ENCODE data around the gene MRAP2. TPM values are rescaled to one million over a fixed set of nuclear protein-coding genes. Genes with fewer than 3 reads are reported as not detected.
A peak's percentile ranks its signal among the peaks of the same experiment; 100 is the strongest.
"Not testable (repeated sequence)": the region's sequence is repeated elsewhere in the genome, so short reads cannot be mapped to it uniquely, and the experiment has no call there.

The MRAP2 gene
- total and polyA plus RNA-seq, 2 experiments from 2014 or later, result 6.1 to 13.5 TPM

- TF ChIP-seq EZH2 (IDR thresholded peaks at IDR 0.05; ENCODE audit: low read depth, unreplicated experiment) (no peak), JUNB (IDR thresholded peaks at IDR 0.05; ENCODE audit: unreplicated experiment) (no peak), EZH2phosphoT487 (IDR thresholded peaks at IDR 0.05; ENCODE audit: unreplicated experiment) (no peak), NANOG (IDR thresholded peaks at IDR 0.05; ENCODE audit: borderline replicate concordance) (no peak), STAT1 (IDR thresholded peaks at IDR 0.05; ENCODE audit: unreplicated experiment) (no peak)
Measured at GRCh38 chr6:84107495-84107894, 73.9 kb downstream of the MRAP2 start (continued).

- not testable (repeated sequence) for H3K27ac Mint-ChIP-seq; H2AFZ ChIP-seq; H4K20me1 ChIP-seq (replicated peaks; ENCODE audit: insufficient read depth); ATAC-seq; H3K4me2 ChIP-seq; H3F3A ChIP-seq (replicated peaks; ENCODE audit: low read depth); H3K36me3 Mint-ChIP-seq (ENCODE audit: low read depth); H3K4me1 ChIP-seq (ENCODE audit: insufficient read depth); H3K79me2 ChIP-seq (replicated peaks; ENCODE audit: insufficient read depth); H3K9me2 ChIP-seq (ENCODE audit: insufficient read depth); H3K36me3 ChIP-seq (ENCODE audit: insufficient read depth); H3K4me3 Mint-ChIP-seq; H3K27me3 Mint-ChIP-seq (ENCODE audit: insufficient read depth, low read depth, poor library complexity); DNase-seq (ENCODE audit: low spot score); H3K9me3 Mint-ChIP-seq; H3K4me3 ChIP-seq; H3K27me3 ChIP-seq (ENCODE audit: insufficient read depth); H3K27ac ChIP-seq (ENCODE audit: low read depth); H3K4me1 Mint-ChIP-seq
Measured at GRCh38 chr6:84111351-84111750, 77.8 kb downstream of the MRAP2 start.

GRCh38 chr6:84114933-84115594 is 81.5 kb downstream of the MRAP2 start:
- DNase-seq (ENCODE audit: low spot score); H3K36me3 ChIP-seq (ENCODE audit: insufficient read depth); H3K9me2 ChIP-seq (ENCODE audit: insufficient read depth); ATAC-seq; H3K4me1 ChIP-seq (ENCODE audit: insufficient read depth); H3K27ac Mint-ChIP-seq; H3K4me3 Mint-ChIP-seq; H3K27me3 ChIP-seq (ENCODE audit: insufficient read depth); H3K27me3 Mint-ChIP-seq (ENCODE audit: insufficient read depth, low read depth, poor library complexity); H3K27ac ChIP-seq (ENCODE audit: low read depth); H3K79me2 ChIP-seq (replicated peaks; ENCODE audit: insufficient read depth); H3K36me3 Mint-ChIP-seq (ENCODE audit: low read depth); H4K20me1 ChIP-seq (replicated peaks; ENCODE audit: insufficient read depth); H3K4me3 ChIP-seq; H3F3A ChIP-seq (replicated peaks; ENCODE audit: low read depth); H3K9me3 Mint-ChIP-seq; H3K4me1 Mint-ChIP-seq; H2AFZ ChIP-seq; H3K4me2 ChIP-seq: not testable (repeated sequence)

- H3K4me3 Mint-ChIP-seq, result no peak overlapping the region
- H4K20me1 ChIP-seq (replicated peaks; ENCODE audit: insufficient read depth), result no peaks in the 10 kb centered on the region
- no peak overlapping the region for H3K27ac Mint-ChIP-seq
- no peaks in the 10 kb centered on the region for H3K4me1 Mint-ChIP-seq
- no peaks in the 10 kb centered on the region for H3F3A ChIP-seq (replicated peaks; ENCODE audit: low read depth)
- H3K27me3 ChIP-seq (ENCODE audit: insufficient read depth), result no peaks in the 10 kb centered on the region
- no peak overlapping the region for H3K4me2 ChIP-seq
- ATAC-seq (peak; percentile 22; the same call in 1 of the 3 replicates), DNase-seq (ENCODE audit: low spot score) (no peak)
- H3K9me2 ChIP-seq (ENCODE audit: insufficient read depth), result peaks cover 4% of the 10 kb centered on the region; the same call in 1 of the 2 replicates
- H3K4me1 ChIP-seq (ENCODE audit: insufficient read depth), result no peaks in the 10 kb centered on the region
- no peak overlapping the region for H3K4me3 ChIP-seq
- TF ChIP-seq EZH2 (IDR thresholded peaks at IDR 0.05; ENCODE audit: low read depth, unreplicated experiment), result no peak
- TF ChIP-seq STAT1 (IDR thresholded peaks at IDR 0.05; ENCODE audit: unreplicated experiment), result no peak
- peaks cover 5% of the 10 kb centered on the region; the same call in 1 of the 3 replicates for H3K9me3 Mint-ChIP-seq
- H3K79me2 ChIP-seq (replicated peaks; ENCODE audit: insufficient read depth), result no peaks in the 10 kb centered on the region
- peaks cover 6% of the 10 kb centered on the region for H3K27me3 Mint-ChIP-seq (ENCODE audit: insufficient read depth, low read depth, poor library complexity)
- H3K36me3 Mint-ChIP-seq (ENCODE audit: low read depth), result peaks cover 8% of the 10 kb centered on the region; the same call in 2 of the 3 replicates
- H3K36me3 ChIP-seq (ENCODE audit: insufficient read depth), result no peaks in the 10 kb centered on the region
- no peak overlapping the region for H3K27ac ChIP-seq (ENCODE audit: low read depth)
- no peak overlapping the region for H2AFZ ChIP-seq
Measured at GRCh38 chr6:84118191-84118590, 84.6 kb downstream of the MRAP2 start.

Measured in GM23338 (cell line).